ENCODE data around the gene ALLC.

GRCh38 chr2:3608373-3609278, 49.4 kb upstream of the ALLC start:
- no peak for TF ChIP-seq CTCF (conservative IDR thresholded peaks at IDR 0.05)
- no peak for TF ChIP-seq ZFX (IDR thresholded peaks at IDR 0.05)

All from C4-2B (cell line).